ENCODE results near the gene FCHO2.

FCHO2 gene

DNA sequence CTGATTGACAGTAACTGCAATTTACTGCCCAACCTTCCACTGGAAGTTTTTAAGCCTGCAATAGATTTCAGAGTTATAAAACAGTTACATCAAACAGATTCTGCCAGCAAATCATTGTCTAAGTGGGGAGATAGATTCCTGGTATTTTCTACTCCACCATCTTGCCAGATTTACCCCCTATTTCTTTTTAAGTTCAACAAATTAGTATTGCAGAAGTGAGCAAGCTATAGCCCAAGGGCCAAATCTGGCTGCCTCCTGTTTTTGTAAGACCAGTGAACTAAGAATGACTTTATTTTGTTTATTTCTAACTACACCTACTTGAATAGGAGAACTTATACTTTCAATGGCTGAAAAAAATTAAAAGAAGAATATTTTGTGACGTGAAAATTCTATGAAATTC, 155.7 kb downstream of the FCHO2 start:
- in situ Hi-C loops (cut with HindIII; ENCODE audit: low sequenced_read_pairs), result no loop called here
- TF ChIP-seq, protein P1, sequence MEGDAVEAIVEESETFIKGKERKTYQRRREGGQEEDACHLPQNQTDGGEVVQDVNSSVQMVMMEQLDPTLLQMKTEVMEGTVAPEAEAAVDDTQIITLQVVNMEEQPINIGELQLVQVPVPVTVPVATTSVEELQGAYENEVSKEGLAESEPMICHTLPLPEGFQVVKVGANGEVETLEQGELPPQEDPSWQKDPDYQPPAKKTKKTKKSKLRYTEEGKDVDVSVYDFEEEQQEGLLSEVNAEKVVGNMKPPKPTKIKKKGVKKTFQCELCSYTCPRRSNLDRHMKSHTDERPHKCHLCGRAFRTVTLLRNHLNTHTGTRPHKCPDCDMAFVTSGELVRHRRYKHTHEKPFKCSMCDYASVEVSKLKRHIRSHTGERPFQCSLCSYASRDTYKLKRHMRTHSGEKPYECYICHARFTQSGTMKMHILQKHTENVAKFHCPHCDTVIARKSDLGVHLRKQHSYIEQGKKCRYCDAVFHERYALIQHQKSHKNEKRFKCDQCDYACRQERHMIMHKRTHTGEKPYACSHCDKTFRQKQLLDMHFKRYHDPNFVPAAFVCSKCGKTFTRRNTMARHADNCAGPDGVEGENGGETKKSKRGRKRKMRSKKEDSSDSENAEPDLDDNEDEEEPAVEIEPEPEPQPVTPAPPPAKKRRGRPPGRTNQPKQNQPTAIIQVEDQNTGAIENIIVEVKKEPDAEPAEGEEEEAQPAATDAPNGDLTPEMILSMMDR (IDR thresholded peaks at IDR 0.05; ENCODE audit: low read depth, low read length, missing control alignments), result no peak
- DNase-seq (ENCODE audit: low read depth), result no peak
- H3K4me3 ChIP-seq (ENCODE audit: low read depth, low read length), result no peak overlapping the region

DNA sequence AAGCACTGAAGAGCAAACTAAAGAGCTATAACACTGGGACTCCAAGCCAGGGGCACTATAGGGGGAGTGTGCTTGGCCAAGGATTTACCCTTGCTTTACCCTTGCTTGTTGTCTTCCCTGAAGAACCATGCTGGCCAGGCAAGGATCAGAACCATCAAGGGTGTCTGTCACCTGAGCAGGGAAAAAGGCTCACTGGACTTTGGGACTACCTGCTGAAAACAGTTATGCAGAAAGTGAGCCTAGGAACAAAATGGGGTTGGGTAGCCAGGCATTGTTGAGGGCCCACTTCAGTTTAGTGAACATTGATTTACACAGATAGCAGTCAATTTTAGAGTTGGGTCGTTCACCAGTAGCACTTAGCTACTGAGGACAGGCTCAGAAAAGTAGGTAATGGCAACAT, 156.5 kb downstream of the FCHO2 start:
- no peak overlapping the region for H3K4me3 ChIP-seq (ENCODE audit: low read depth, low read length)
- in situ Hi-C loops (cut with HindIII; ENCODE audit: low sequenced_read_pairs), result no loop called here
- no peak for DNase-seq (ENCODE audit: low read depth)
- TF ChIP-seq, protein P1 (IDR thresholded peaks at IDR 0.05; ENCODE audit: low read depth, low read length, missing control alignments), result no peak

- H3K4me3 ChIP-seq (ENCODE audit: low read depth, low read length), result no peak overlapping the region
- in situ Hi-C loops (cut with HindIII; ENCODE audit: low sequenced_read_pairs), result no loop called here
- TF ChIP-seq, protein P1 (IDR thresholded peaks at IDR 0.05; ENCODE audit: low read depth, low read length, missing control alignments), result no peak
- DNase-seq (ENCODE audit: low read depth), result no peak
These were observed 158.3 kb downstream of the FCHO2 start for GRCh38 chr5:73114044-73114688.

DNA sequence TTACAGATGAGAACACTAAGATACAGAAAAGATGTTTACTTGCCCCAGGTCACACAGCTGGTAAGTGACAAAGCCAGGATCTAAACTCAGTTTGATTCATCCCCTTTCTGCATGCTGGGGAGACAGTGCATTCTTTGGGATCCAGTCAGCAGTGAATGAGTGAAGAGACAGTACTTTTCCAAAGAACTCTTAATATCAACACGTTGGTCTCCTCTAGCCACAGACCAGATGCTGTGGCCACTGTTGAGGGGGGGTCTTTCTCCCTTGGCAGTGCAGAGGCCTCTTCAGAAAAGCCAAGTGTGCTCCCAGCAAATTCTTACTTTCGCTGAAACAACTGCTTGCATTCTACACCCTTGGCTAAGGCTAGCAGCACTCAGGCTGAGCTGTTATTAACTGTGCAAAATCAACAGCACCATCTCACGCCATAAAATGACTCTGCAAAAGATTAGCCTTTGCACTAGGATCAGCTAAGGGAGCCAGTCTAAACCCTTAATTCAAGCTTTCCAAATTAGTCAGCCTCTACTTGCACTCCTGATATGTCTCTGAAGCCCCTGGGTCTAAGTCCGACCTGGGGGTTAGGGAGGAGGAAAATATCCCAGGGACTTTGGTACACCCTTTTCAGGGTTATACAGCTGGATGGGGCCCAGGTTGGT, 159.7 kb downstream of the FCHO2 start:
- H3K4me3 ChIP-seq (ENCODE audit: low read depth, low read length), result no peak overlapping the region
- in situ Hi-C loops (cut with HindIII; ENCODE audit: low sequenced_read_pairs), result no loop called here
- TF ChIP-seq, protein P1 (IDR thresholded peaks at IDR 0.05; ENCODE audit: low read depth, low read length, missing control alignments), result no peak
- DNase-seq (ENCODE audit: low read depth), result peak; percentile 90

- in situ Hi-C loops (cut with HindIII; ENCODE audit: low sequenced_read_pairs), result no loop called here
- TF ChIP-seq, protein P1 (IDR thresholded peaks at IDR 0.05; ENCODE audit: low read depth, low read length, missing control alignments), result no peak
- no peak for DNase-seq (ENCODE audit: low read depth)
- no peak overlapping the region for H3K4me3 ChIP-seq (ENCODE audit: low read depth, low read length)
These were observed 160.7 kb downstream of the FCHO2 start for GRCh38 chr5:73116506-73116905.

GRCh38 chr5:73117088-73117740, 161.4 kb downstream of the FCHO2 start:
- in situ Hi-C loops (cut with HindIII; ENCODE audit: low sequenced_read_pairs), result no loop called here
- DNase-seq (ENCODE audit: low read depth), result no peak
- TF ChIP-seq, protein P1 (IDR thresholded peaks at IDR 0.05; ENCODE audit: low read depth, low read length, missing control alignments), result no peak
- H3K4me3 ChIP-seq (ENCODE audit: low read depth, low read length), result no peak overlapping the region

Measured in astrocyte of the cerebellum (primary cell).